Endothelial cell of umbilical vein (primary cell): ENCODE data around the gene UNC119. TPM values are rescaled to one million over a fixed set of nuclear protein-coding genes. Genes with fewer than 3 reads are reported as not detected.

Experiments used
- BruUV-seq: library from RNA; stranded (reverse); fragments of 400-500 nt; replicated peaks from 2 replicates; lab custom pipeline; 2021; lab: Mats Ljungman, UMichigan
- CTCF ChIA-PET: fragments of 300-600, 350-600 bp; sonication (Branson Sonifier 250); formaldehyde crosslinking; loops from one replicate; lab custom pipeline; 2021; ENCODE audit warnings: antibody characterized with exemption, inconsistent platforms; lab: Charles Lee
- POLR2A ChIA-PET: fragments of 300-600, 350-600 bp; sonication (Branson Sonifier 250); formaldehyde crosslinking; loops from one replicate; lab custom pipeline; 2021; ENCODE audit warnings: antibody characterized with exemption, inconsistent platforms; lab: Charles Lee
- DNase-seq: peaks from one replicate; pipeline ENCODE4 v3.0.0-alpha.2; 2011; ENCODE audit warnings: low read depth, low spot score
- FAIRE-seq: peaks from 2 replicates; lab custom pipeline; 2011; peaks lifted over from hg19 to GRCh38; lab: Jason Lieb, UNC
- H2AFZ ChIP-seq: 2 replicates; pipeline ENCODE4 v1.6.0; 2012; ENCODE audit warnings: low read depth, low read length, control low read depth, inconsistent platforms
- H3K27ac ChIP-seq: 2 replicates; pipeline ENCODE4 v1.5.1; 2011; ENCODE audit warnings: low read depth, mild to moderate bottlenecking, control low read depth, low read length, moderate library complexity; ENCODE audit not compliant: insufficient read depth
- H3K27me3 ChIP-seq, 2 experiments: 2 replicates each; pipeline versions ENCODE4 v1.6.0 to v1.6.1; 2011; ENCODE audit warnings: low read length in 2 of 2, mixed read lengths in 1 of 2; ENCODE audit not compliant: control insufficient read depth in 2 of 2, insufficient read depth in 2 of 2
- H3K36me3 ChIP-seq, 2 experiments: 2 replicates in 1 of 2; 3 replicates in 1 of 2; pipeline ENCODE4 v1.5.1; 2011; ENCODE audit warnings: low read length in 2 of 2, mild to moderate bottlenecking in 1 of 2, moderate library complexity in 1 of 2; ENCODE audit not compliant: control insufficient read depth in 2 of 2, insufficient read depth in 2 of 2; ENCODE audit errors: extremely low read depth in 1 of 2
- H3K4me1 ChIP-seq: 3 replicates; pipeline ENCODE4 v1.5.1; 2011; ENCODE audit warnings: mild to moderate bottlenecking, low read length; ENCODE audit not compliant: control insufficient read depth, insufficient read depth; ENCODE audit errors: extremely low read depth
- H3K4me2 ChIP-seq: 2 replicates; pipeline ENCODE4 v1.6.1; 2011; ENCODE audit warnings: low read length, control low read depth, mixed read lengths; ENCODE audit not compliant: insufficient read depth
- H3K4me3 ChIP-seq, 3 experiments: fragments of 200-600 bp in 1 of 3; sonication (generic), shearing (Covaris generic) in 1 of 3; replicated peaks in 1 of 3; 2 replicates each; pipeline ENCODE4 v1.5.1; 2011 to 2016; ENCODE audit warnings: control low read depth in 3 of 3, low read length in 3 of 3, mild to moderate bottlenecking in 2 of 3, inconsistent platforms in 1 of 3, low read depth in 1 of 3, moderate library complexity in 1 of 3; ENCODE audit not compliant: insufficient read depth in 1 of 3
- H3K79me2 ChIP-seq: 2 replicates; pipeline ENCODE4 v1.6.0; 2012; ENCODE audit warnings: low read length, inconsistent platforms; ENCODE audit not compliant: control insufficient read depth, insufficient read depth
- H3K9ac ChIP-seq: replicated peaks from 2 replicates; pipeline ENCODE3; 2011; ENCODE audit warnings: low read length, control low read depth; ENCODE audit not compliant: insufficient read depth; ENCODE audit errors: extremely low read depth
- H3K9me1 ChIP-seq: replicated peaks from 3 replicates; pipeline ENCODE4 v1.6.0; 2011; ENCODE audit warnings: mild to moderate bottlenecking, low read length; ENCODE audit not compliant: control insufficient read depth, insufficient read depth; ENCODE audit errors: extremely low read depth
- H3K9me3 ChIP-seq: replicated peaks from 2 replicates; pipeline ENCODE4 v1.5.1; 2012; ENCODE audit warnings: low read length, inconsistent platforms; ENCODE audit not compliant: control insufficient read depth, insufficient read depth
- H4K20me1 ChIP-seq: replicated peaks from 2 replicates; pipeline ENCODE3; 2011; ENCODE audit warnings: mild to moderate bottlenecking, low read length; ENCODE audit not compliant: control insufficient read depth, insufficient read depth; ENCODE audit errors: extremely low read depth
- EZH2 ChIP-seq: IDR thresholded peaks from 2 replicates; pipeline ENCODE4 v1.6.1; 2012; ENCODE audit warnings: borderline replicate concordance, low read depth, mild to moderate bottlenecking, moderate library complexity, low read length, inconsistent platforms; ENCODE audit not compliant: severe bottlenecking
- FOS ChIP-seq: IDR thresholded peaks from 2 replicates; pipeline ENCODE4 v1.6.1; 2011; ENCODE audit warnings: mild to moderate bottlenecking, low read length, moderate library complexity, borderline replicate concordance; ENCODE audit not compliant: insufficient read depth
- GATA2 ChIP-seq: IDR thresholded peaks from 2 replicates; pipeline ENCODE4 v1.7.0; 2011; ENCODE audit warnings: low read depth, mild to moderate bottlenecking, moderate library complexity, mixed read lengths, low read length; ENCODE audit not compliant: insufficient read length, insufficient read depth
- JUN ChIP-seq: IDR thresholded peaks from 2 replicates; pipeline ENCODE4 v1.6.1; 2011; ENCODE audit warnings: borderline replicate concordance, low read depth; ENCODE audit not compliant: insufficient read length, insufficient read depth
- MYC ChIP-seq: IDR thresholded peaks from one replicate; pipeline ENCODE4 v1.6.1; 2011; ENCODE audit warnings: mild to moderate bottlenecking, low read depth, low read length
- POLR2A ChIP-seq: IDR thresholded peaks from 2 replicates; pipeline ENCODE4 v1.6.1; 2012; ENCODE audit warnings: low read depth, mild to moderate bottlenecking, control low read depth, low read length
- POLR2AphosphoS5 ChIP-seq: IDR thresholded peaks from 2 replicates; pipeline ENCODE4 v1.6.1; 2012; ENCODE audit warnings: low read depth, mild to moderate bottlenecking, control low read depth, low read length, moderate library complexity; ENCODE audit not compliant: insufficient read depth
- dilution Hi-C: fragments of 300-500 bp; cut with MboI; formaldehyde crosslinking; loops from one replicate; pipeline ENCODE4 v1.15.0; 2019; ENCODE audit warnings: low sequenced_read_pairs; ENCODE audit not compliant: extremely low pct_ligation_motif_present
- intact Hi-C: fragments of 100-400 bp; cut with micrococcal nuclease; formaldehyde crosslinking; loops from one replicate; pipeline ENCODE4 v1.10.0; 2022
- polyA plus RNA-seq, 4 experiments: library from polyadenylated mRNA; depleted of rRNA in 3 of 4; stranded (reverse) in 3 of 4; unstranded in 1 of 4; fragments of >200 nt; gene quantifications; 2 replicates each; pipeline versions ENCODE4 v1.2.1 to v1.2.3, GENCODE V29; 2011 to 2012; ENCODE audit warnings: missing spikeins in 1 of 4
- total RNA-seq: library from RNA; stranded (reverse); gene quantifications from 2 replicates; pipeline ENCODE4 v1.2.3, GENCODE V29; 2021
- TF ChIP-seq, protein P1 (sequence below): IDR thresholded peaks from 2 replicates; pipeline ENCODE4 v1.6.1; 2011; ENCODE audit not compliant: insufficient read depth, insufficient read length
- TF ChIP-seq, protein P2 (sequence below), 2 donors: IDR thresholded peaks; 1 replicate in 1 of 2; 2 replicates in 1 of 2; pipeline ENCODE4 v1.5.1; 2011; ENCODE audit warnings: low read length in 2 of 2, mild to moderate bottlenecking in 2 of 2, moderate library complexity in 2 of 2, control low read depth in 1 of 2, inconsistent platforms in 1 of 2, low read depth in 1 of 2; ENCODE audit not compliant: insufficient read depth in 1 of 2; ENCODE audit errors: extremely low read depth in 1 of 2

The UNC119 gene
- total and polyA plus RNA-seq, 2 donors (not counting 3 experiments of a cell fraction or from before 2014, with no cell fraction given): 26.3 to 67.8 TPM

DNA sequence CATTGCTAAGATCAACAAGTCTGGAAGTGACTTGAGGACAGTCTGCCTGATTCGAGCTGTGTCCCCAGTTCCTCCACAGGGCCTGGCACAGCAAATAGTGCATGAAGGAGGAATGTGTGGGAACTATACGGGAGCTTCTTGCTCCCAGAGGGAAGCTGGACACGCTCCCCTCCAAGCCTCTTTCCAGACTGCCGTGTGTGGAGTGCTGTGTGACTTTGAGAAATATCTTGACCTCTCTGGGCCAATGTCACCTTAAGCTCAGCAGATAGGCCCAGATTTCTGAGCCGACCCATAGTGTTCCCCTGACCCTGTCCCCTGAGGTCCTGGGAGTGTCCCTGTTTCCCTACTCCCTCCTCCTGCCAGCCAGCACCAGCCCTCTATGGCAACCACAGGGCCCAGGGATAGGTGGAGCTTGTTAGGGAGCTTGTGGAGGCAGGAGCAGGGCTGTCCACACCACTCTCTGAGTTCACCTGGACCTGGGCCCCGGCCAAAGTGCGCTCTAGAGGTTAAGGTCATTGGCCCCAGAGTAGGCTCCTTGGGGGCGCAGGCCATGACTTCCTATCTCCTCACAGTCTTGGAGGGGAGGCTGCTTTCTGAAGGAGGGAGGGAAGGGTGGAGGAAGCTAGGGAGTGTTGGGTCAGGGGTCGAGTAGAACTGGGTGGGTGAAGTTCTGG lies 52.6 kb downstream of the UNC119 start:
- intact Hi-C loops (no loop called here), dilution Hi-C loops (no loop called here)
- FAIRE-seq (no peak), DNase-seq (no peak)
- H3K27ac ChIP-seq: no peak overlapping the region
- ChIA-PET CTCF (no interaction called here), POLR2A (no interaction called here)
- H2AFZ ChIP-seq: no peak overlapping the region
- no peak for TF ChIP-seq FOS
- TF ChIP-seq, protein P1, sequence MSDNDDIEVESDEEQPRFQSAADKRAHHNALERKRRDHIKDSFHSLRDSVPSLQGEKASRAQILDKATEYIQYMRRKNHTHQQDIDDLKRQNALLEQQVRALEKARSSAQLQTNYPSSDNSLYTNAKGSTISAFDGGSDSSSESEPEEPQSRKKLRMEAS: no peak
- TF ChIP-seq EZH2: no peak
- TF ChIP-seq POLR2A: no peak
- no peak for TF ChIP-seq MYC
- TF ChIP-seq POLR2AphosphoS5: no peak
- TF ChIP-seq, protein P2, sequence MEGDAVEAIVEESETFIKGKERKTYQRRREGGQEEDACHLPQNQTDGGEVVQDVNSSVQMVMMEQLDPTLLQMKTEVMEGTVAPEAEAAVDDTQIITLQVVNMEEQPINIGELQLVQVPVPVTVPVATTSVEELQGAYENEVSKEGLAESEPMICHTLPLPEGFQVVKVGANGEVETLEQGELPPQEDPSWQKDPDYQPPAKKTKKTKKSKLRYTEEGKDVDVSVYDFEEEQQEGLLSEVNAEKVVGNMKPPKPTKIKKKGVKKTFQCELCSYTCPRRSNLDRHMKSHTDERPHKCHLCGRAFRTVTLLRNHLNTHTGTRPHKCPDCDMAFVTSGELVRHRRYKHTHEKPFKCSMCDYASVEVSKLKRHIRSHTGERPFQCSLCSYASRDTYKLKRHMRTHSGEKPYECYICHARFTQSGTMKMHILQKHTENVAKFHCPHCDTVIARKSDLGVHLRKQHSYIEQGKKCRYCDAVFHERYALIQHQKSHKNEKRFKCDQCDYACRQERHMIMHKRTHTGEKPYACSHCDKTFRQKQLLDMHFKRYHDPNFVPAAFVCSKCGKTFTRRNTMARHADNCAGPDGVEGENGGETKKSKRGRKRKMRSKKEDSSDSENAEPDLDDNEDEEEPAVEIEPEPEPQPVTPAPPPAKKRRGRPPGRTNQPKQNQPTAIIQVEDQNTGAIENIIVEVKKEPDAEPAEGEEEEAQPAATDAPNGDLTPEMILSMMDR (IDR thresholded peaks at IDR 0.05; ENCODE audit: extremely low read depth in 1 of 2, insufficient read depth in 1 of 2, low read depth in 1 of 2, low read length in 2 of 2): no peak
- TF ChIP-seq GATA2: no peak
- no peak for TF ChIP-seq JUN
- no peaks in the 10 kb centered on the region for H4K20me1 ChIP-seq
- H3K36me3 ChIP-seq: no peaks in the 10 kb centered on the region
- H3K27me3 ChIP-seq: peaks cover 0 to 16% of the 10 kb centered on the region in 2 experiments
- no peaks in the 10 kb centered on the region for H3K9me1 ChIP-seq
- no peaks in the 10 kb centered on the region for H3K9me3 ChIP-seq
- no peaks in the 10 kb centered on the region for H3K79me2 ChIP-seq
- H3K4me3 ChIP-seq: no peak overlapping the region
- no peaks in the 10 kb centered on the region for H3K4me1 ChIP-seq
- H3K9ac ChIP-seq: no peak overlapping the region
- H3K4me2 ChIP-seq: no peak overlapping the region
- BruUV-seq: no TSS peak
